Mesangial cell (primary cell): ENCODE results near the gene SNX33. TPM values are rescaled to one million over a fixed set of nuclear protein-coding genes. Genes with fewer than 3 reads are reported as not detected.

Experiments
- total RNA-seq: library from RNA; depleted of rRNA; stranded (reverse); fragments of >200 nt; gene quantifications from 2 replicates; pipeline ENCODE4 v1.2.3, GENCODE V29; 2015

Gene SNX33
- 13.0 and 28.8 TPM in 2 replicates for total RNA-seq

GRCh38 chr15:75647370-75648155, at the start of gene SNX33:
SNX33 (plus strand) TSS chr15:75647912; CDS start chr15:75649103, 1,191 bp downstream.

DNA sequence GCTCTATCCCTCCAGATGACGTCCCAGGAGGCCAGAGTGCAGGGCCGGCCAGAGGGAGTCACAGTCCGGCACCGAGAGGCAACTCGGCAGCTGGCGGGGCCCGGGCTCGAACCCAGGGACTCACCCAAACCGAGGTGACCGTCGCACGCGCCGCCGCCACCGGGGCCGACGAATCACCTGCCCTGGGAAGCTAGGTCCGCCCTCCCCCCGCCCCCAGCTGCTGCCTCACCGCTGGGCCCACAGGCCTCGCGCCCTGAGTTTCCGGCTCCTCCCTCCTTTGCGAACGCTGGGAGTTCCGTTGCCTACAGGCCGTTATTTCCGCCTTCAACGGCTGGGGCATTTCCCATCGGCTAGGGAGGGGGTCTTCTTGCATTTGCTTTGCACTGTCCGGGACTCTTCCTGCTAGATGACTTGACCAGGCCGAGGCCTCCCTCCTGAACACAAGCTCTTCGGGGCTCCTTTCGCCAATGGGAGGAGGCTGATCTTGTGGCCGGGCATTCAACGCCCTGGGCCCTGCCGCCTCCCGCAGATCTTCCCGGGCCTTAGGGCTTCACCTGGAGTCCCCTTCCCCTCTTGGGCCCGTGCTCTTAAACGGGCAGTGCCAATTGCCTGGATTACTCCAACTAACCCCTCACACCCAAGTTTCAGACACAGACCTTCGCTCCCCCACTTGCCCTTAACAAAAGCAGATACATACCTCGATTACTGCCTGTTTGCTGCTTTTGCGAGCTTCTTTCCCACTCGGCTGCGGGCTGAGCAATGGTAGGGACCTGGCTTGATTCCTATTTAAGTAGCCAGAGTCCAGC, 22.0 kb upstream of the SNX33 start, which contains the start of gene SNUPN:
SNUPN (minus strand) TSS at position 184 of the 806 bp plus-strand sequence. CDS start 4,674 bp downstream, outside the sequence.

DNA sequence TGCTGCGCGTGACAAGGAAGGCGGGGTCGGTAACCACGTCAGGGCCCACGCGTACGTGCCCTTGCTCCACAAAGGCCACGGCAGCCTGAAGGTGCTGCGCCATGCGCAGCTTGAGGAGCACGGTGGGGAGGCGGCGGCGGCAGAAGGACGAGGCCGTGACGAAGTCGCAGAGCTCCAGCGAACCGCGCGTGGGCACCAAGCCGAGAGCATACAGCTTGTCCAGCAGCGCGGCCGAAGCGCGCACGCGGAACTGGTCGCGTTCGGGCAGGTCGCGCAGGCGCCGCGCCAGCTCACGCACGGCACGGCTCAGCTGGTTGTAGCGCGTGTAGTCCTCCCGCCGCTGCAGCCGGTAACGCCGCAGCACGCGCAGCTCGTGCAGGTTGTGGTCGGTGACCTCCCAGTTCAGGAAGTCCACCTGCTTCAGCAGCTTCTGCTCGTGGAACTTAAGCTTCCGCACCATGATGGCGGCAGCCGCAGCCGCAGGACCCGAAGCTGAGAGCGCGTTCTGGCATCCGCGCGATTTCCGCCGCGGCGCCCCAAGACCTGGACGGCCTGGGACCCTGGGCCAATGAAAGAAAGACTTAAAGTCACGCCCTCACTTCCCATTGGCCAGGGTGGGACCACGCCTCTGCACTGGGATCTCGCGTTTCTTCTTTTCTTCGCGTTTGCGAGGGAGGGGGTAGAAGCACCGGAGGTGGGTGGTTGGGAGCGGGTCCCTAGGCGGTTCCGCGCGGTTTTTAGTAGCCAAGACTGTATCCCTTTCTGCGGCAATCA, 7.8 kb upstream of the SNX33 start, which contains the start of gene IMP3:
IMP3 (minus strand) TSS at position 516 of the 774 bp plus-strand sequence; CDS start at position 460, 56 bp downstream.

Other genes starting within 250 kb of the SNX33 start
- 33.0 and 34.9 TPM in 2 replicates for gene SIN3A, start 196.2 kb upstream of the SNX33 start, total RNA-seq
- gene PTPN9, start 68.6 kb upstream of the SNX33 start, total RNA-seq, result 29.3 and 32.1 TPM in 2 replicates
- gene SNUPN, start 22.2 kb upstream of the SNX33 start, total RNA-seq, result 18.8 and 24.3 TPM in 2 replicates
- 57.6 and 84.1 TPM in 2 replicates for gene IMP3, start 7.7 kb upstream of the SNX33 start, total RNA-seq
- 14.2 and 22.8 TPM in 2 replicates for gene CSPG4, start 64.9 kb downstream of the SNX33 start, total RNA-seq
- 26.6 and 29.4 TPM in 2 replicates for gene UBE2Q2, start 195.5 kb downstream of the SNX33 start, total RNA-seq